Mucosa of gallbladder (tissue), 1 donor: Measurements from ENCODE around the gene XRCC3. TPM values are rescaled to one million over a fixed set of nuclear protein-coding genes. Genes with fewer than 3 reads are reported as not detected.

ENCODE experiments used
- DNase-seq: peaks from one replicate; pipeline ENCODE4 v3.0.0-alpha.2; 2020; ENCODE audit warnings: low spot score
- total RNA-seq: library from RNA; stranded (reverse); gene quantifications from one replicate; pipeline ENCODE4 v1.2.1, GENCODE V29; 2021
- donor health status: DM: no; HTN: no; CAD: no.

XRCC3 gene
- total RNA-seq, 1 donor from 2014 or later: 8.5 TPM

DNA sequence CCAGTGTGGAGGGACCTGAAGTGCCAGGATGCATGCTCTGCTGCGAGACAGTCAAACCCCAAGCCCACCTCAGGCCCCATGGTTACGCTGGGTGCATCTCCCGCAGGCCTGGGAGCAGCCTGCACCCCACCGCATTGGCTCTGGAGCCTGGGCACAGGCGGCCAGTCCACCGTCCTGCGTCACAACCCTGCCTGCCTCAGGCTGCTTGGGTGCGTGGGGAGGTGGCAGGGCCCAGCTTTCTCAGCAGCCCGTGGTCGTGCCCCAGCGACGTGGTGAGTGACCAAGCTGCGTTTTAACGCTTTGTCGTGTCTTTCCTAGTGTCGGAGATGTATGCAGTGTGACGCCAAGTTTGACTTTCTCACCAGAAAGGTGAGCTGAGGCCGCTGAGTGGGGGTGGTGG lies 11.2 kb upstream of the XRCC3 start:
- DNase-seq: no peak

DNA sequence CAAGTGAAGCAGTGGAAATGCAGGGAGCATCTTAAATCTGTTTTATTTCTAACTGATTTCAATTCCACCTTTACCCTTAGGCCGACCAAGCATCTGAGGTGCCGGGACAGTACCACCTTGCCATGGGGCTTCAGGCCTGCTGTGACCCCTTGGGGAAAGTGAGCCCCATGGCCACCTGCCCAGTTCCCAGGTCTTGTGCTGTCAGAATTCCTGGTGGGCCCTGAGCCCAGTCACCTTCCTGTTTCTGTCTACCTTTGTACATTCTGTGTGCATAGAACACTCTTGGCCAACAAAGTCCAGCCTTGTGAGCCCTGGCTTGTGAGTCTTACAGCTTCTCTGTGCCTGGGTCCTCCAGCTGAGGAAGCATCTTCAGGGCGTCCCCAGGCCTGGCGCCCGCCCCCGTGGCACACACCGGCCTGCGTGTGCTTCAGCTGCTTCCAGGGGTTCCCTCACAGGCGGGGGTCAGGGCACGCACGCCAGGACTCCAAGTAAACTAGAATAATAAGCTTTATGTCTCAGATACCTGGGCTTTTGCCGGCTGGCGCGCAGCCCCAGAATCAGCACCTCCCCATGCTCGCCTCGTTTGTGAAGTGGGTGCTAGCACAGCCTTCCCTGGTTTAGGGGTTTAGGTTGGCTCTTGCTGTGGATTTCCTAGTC lies 10.6 kb upstream of the XRCC3 start:
- no peak for DNase-seq

DNA sequence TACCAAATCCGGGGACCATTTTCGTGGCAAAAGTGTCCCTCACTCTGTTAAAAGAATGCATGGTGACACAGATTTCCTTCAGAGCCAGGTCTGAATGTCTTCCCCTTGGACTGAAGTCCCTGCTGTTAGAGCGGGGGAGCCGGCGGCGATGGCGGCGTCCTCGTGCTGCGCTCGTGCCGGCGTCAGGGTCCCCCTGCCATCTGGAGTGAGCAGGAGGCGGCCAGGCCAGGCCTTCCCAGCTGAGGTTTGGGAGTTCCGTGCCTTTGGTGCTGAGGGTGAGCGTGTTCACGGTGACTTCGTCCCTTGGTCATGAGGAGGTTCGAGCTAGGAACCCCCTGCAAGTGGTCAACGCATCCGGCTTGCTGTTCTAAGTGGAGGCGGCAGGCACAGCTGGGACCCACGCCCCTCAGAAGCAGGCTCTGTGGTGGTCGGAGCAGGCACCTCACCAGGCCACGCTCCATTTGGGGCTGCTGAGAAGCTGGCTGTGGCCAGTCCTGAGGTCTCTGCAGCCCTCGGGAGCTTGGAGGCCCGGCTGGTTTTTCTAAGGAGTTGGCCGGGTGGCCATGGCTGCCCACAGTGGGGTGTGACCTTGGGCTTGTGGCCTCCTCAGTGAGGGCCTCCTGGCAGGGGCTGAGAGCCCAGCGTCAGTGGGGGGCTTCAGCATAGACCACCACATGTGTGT lies 9.9 kb upstream of the XRCC3 start:
- no peak for DNase-seq

DNA sequence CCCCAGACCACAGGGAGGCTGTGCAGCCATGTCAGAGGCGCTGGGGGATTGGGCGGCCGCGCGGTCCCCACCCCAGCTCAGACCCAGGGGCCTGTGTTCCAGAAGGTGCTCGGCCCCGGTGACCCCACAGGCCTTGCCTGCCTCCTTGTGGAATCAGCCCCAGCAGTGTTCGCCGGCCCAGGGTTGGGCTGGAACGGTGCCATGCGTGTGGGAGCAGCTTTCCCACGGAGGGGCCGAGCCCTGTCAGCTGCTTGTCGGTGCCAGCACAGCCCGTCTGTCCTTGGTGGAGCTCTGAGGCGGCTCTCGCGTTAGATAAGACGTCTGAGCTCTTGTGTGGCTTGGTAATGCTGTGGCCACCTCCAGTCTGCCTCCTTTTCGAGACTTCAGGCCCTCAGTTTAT lies 8.9 kb upstream of the XRCC3 start:
- DNase-seq: no peak

DNA sequence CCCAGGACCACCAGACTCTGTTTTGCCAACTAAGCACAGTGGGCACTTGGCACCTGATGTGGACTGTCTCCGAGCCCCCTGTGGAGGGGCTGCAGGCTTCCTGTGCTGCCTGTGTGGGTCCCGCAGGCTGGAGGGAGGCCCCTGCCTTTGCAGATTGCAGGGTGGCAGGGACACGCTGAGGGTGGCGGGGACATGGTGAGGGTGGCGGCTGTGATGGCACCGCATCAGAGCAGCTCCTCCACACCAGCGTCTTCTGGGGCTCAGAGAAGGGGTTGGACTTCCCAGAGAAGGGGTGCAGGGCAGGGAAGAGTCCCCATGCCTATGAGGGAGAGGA lies 8.5 kb upstream of the XRCC3 start:
- no peak for DNase-seq

DNA sequence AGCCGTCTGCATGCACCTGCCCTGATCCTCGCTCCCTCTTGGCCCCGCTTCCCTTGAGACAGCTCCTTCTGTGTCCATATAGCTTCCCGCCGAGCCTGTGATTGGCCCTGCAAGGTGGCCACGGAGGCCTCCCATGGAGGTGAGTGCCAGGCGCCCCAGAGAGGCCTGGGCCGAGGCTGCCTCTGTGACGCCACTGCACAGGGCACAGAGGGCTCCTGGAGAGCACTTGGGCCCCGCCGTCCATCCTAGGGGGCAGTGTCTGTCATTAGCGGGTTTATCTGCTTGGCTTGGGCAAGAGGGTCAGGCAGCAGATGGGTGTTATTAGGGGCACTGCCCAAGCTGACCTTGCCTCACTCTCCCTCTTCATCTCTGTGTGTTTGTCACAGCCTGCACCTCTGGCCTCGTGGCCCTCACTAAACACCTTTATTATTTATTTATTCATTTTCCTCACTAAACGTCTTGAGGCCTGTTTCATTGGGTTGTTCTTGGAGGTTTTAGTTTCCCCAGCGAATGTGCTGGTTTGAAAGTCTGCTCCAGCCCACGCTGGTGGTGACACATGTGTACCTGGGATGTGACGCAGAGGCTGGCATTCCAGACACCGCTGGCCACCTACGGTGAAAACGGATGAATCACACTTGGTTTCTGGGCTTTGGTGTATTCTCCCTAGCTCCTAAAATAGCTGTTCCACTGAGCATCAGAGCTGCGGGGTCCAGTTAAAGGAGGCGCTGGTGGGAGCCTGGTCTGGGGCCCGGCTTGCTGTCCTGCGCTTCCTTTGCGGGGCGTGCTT lies 6.3 kb upstream of the XRCC3 start:
- DNase-seq: no peak

DNA sequence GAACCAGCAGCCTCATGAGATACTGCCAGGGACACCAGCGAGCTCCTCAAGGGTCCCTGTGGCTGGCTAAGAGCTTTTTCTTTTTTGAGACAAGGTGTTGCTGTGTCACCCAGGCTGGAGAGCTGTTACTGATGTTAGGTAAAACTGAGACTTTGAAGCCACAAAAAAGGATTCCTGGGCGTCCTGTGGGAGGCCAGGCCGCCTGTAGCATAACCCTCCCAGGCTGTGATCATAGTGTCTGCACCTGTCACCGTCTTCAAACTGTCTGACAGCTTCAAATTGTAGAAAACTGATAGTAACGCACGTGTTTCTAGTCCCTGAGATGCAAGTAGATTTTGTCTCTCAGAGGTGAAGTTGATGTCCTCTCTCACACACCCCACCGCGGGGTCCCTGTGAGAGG lies 4.5 kb upstream of the XRCC3 start:
- no peak for DNase-seq

DNA sequence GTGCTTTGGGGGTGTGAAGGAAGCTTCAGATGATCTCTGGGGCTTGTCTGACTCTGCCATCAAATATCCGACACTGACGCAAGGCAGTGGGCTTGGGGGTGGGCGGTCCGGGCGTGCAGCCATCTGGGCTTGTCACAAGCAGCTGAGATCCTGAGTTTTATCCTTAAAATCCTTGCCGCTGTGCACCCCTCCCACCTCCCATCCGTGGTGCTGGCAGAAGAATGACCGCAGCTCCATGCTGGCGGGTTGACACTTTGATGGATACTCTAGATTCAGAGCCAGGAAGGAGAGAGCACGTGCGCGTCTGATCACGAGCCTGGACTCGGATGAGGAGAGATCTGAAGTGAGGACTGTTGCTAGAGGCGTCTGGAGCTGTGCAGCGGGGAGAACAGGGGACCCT lies 3.3 kb upstream of the XRCC3 start:
- DNase-seq: no peak

DNA sequence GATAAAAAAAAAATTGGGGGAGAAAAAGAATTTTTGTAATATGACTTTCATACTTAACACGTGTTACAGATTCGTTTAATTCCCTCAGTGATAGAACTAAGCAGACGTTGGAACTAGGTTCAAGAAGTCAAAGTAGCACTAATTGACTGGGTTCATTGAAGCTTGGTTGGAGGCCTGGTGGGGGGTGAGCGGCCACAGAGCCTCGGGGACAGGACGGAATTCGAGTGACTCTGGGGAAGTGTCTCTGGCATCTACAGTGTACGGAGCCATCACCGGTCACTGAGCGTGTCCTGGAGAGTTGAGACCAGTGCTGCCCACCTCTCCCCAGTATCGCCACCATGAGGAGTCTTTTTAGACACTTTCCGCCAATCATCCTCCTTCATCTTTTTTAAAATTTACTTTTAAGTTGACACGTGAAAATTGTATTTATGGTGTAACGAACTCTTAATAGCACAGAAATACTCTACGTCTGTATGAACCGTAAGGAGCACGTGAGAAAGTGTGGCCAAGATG lies 1.7 kb upstream of the XRCC3 start:
- DNase-seq: no peak

DNA sequence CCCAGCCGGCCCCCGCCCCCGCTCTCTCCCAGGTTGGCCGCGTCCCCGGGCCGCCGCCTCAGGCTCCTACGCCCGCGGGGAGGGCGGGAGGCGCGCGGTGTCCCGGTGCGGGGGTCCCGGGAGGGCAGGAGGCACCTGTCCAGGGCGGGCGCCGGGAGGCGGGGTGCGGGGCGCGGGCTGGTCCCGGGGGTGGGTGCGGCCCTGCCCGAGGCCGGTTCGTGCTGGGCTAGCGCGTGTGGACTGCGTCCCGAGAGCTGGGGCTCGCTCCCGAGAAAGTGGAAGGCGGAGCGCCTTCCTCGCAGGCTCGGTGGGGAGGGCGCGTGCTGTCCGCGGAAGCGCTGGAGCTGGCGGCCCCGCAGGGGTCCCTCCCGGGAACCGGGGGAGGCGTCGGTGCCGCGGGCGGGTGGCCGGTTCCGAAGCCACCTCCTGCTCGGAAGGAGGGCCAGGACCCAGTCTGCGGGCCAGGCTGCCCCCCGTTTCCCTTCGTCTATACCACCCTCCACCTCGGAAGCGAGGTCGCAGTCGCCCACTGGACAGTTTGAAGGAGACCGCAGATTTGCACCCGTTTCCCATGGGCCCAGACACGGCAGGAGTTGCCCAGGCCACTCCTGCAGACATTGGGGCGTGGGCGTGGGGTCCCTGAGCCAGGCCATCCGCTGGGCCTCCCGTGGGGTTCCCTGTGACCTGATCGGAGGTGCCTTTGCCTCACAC lies 995 bp upstream of the XRCC3 start:
- DNase-seq: no peak

DNA sequence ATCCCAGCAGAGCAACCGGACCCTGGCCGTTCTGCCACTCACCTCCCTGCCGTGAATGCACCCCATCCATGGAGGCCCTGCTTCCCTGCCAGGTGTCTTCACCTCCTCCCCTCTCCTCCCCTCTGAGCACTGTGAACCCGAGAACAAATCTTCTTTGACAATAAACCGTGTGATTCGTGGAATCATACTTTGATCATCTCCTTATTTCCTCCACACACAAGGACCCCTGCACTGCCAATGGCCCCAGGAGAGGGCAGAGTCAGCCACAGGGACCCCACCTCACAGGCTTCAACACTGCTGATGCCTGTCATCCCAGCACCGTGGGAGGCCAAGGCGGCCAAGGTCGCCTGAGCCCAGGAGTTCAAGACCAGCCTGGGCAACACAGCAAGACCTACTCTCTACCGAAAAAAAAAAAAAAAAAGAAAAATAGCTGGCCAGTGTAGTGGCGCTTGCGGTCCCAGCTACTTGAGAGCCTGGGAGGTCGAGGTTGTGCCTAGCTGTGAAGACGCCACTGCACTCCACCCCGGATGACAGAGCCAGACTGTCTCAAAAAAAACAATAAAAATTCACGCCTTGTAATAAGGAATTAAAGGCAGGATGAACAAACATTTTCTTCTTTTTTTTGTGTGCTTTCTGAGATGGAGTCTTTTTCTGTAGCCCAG lies 1.1 kb downstream of the XRCC3 start:
- no peak for DNase-seq

DNA sequence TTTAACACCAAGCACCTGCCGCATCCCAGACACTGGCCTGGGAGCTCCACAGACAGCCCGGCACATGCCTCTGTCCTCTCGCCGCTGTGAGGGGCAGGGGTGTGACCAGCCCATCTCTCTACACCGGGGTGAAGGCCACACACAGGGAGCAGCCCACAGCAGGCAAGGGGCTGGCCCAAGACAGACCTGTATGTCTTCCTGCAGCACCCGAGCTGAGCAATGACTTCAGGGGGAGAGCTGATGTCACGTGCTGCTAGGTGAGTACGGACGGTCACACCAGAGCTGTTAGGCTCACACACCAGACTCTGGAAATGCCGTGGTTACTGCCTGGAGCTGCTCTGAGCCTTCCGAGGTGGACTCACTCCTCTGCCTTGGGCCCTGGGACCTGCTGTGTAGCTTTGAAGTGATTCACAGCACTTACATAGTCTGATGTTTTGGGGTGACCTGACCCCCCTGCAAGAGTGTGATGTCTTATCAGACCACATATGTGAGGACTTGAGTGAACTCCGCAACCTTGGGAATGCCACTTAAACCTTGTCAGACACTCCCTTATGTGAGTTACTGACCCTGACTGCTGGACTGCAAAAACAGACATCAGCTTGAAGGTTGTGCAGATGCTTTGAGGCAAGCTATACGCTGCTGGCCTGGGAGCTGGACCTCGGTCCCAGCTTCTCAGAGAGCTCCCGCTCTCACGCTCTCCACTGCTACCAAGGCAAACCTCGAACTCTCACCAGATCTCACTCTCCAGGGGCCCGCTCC lies 1.8 kb downstream of the XRCC3 start:
- no peak for DNase-seq

DNA sequence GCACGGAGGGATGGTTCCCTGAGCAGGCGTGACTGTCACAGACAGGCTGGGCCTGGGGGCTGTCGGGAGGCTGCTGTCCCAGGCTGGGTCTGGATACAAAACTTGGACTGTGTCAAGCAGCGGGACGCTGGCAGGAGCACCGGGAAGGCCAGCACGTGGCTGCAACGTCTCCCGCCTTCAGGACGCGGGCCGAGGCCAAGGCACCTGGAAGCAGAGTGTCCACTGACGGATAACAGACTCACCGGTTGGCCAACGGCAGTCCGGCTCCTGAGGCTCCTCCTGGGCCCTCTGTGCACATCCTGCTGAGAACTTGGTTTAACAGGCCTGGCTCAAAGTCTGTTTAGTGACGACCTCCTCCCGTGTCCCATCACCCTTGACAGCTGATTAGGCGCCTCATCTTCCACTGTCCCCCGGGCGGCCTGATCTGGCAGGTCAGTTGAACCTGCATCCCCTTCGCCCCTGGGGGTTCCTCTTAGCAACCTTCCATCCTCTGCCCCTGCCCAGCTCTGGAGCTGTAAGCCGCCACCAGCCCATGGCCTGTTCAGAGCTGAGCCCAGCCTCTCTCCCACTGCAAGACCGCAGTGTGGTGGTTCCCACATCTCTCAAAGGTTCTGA lies 2.5 kb downstream of the XRCC3 start:
- DNase-seq: no peak

DNA sequence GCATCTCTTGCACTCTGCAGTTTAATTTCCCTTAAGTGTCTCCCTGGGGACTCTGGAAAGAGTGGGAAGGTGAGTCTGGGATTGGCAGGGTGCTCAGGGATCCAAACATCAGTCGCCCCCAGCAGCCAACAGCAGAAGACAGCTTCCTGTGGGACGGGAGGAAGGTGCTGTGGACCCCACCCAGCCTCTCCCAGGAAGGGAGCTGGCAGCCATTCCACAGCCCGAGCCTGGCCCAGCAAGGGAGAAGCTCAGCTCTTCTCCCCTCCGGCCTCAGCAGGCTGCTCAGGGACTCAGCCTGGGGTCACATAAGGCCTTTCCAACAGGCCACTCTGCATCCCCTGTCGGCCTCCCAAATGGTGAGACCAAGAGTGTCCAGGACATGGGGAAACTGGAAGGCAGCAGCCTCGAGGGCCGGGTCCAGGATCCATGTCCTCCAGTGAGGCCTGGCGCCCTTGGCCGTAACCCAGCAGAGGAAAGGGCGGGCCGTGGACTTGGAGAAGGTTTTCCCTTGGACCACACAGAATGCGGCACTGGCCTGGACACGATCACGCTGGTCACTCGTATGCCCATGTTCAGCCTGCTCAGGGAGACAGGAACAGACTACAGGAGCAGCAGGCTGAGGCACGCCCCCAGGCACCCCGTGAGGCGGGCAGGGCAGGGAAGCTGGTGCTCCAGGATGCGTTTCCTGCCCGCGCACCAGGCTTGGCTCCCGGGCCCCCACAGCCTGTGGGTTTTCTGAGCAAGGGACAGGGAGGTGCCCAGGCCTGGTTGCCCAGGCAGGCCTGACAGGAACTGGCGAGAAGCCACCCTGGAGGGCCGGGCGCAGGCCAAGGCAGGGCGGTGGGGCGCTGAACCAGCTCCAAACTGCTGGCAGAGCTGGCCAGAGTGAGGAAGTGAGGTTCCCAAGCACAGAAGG lies 3.5 kb downstream of the XRCC3 start:
- no peak for DNase-seq

DNA sequence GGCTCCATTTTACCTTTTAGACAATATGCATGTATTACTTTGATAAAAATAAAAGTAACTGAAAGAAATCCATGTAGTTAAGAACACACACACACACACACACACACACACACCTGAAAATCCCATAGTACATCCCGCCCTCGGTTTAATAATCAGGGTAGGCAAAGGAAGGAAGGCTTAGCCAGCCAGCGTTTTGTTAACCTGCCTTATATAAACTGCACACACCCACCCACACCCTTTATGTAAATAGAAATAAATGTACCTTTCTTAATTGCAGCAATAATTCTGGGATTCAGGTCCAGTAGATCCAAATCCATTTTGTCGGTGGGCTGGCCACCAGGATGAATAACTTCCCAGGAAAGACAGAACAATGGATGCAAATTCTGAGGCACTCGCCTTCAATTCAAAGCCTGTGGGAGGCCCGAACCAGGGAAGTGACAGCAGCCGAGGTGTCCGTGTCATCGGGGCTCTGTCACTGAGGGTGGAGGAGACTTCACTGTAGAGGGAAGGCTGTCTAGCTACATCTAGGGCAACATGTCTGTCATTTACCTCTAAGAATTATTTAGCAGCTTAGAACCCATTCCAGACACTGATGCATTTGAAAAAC lies 4.4 kb downstream of the XRCC3 start:
- DNase-seq: no peak

DNA sequence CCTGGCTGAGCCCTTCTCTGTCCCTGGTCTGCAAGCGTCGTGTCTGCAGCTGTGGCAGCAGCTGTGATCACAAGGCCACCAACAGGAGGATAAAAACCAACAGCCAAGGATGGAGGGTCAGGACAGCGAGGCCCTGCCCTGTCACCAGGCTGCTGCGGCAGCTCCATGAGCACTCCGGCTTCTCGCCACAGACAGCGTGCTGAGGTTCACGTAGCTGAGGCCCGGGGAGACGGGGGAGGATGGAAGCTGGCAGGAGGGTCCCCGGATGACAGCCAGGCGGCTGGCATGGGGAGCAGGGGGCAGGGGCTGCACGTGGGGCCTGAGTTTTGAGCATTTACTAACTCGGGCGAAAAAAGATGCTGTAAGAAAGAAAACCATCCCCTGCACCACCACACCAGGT lies 5.4 kb downstream of the XRCC3 start:
- no peak for DNase-seq

DNA sequence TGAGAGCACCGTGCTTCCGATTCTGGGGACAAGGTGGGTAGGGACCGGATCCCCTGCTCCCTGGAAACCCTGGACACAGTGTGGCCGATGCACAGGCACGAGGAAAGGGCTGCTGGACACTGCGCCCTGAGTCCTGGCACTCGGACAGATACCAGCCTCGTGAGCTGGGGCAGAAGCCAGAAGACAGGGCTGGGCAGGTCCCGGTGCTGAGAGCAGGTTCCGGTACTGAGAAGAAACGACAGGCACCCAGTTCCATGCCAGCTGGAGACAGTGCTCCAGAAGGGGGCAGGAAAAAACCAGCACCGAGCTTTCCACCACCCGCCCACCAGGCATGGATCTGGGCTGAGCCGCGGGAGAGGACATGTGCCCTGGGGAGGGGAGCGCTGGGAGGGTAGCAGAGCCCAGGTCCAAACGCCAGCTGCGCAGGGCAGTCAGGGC lies 6.5 kb downstream of the XRCC3 start:
- DNase-seq: no peak

DNA sequence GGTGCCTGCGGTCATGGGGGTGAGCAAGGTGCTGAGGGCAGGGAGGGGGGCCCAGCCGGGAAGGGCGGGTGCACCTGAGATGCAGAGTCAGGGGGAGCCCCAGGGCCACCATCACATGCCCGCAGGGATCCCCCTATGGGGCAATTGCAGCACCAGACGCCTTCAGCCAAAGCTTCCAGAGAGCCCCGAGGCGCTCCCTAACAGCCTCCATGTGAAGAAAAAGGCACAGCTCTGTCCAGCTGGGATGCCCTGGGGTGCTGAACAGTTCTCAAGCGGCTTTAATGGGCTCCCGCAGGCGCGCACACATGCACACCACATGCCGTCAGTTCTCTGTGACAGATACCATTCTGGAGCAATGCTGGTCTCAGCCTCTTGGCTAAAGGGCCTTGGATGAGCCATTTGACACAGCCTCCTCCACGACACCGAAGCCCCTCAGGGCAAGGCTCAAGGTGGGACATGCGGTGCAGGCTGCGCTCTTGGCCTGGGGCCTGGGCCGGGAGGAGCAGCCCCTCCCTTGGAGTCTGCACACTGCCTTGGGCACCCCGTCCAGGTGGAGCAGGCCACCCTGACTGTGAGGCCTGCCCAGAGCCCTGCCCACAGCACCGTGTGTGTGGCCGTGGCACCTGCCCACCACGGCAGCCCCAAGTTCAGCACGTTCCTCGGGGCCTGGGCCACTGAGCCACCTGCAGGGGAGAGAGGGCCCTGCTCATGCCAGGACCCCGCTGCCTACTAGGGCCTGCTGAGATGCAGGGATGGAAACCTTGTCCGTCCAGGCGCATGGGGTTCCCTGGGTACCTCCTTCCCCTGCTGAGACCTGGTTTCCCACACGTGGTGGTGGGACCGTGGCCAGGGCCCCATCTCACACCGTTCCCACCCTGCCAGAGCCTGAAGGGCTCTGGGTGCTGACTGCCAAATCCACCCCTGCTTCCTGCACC lies 7.7 kb downstream of the XRCC3 start:
- no peak for DNase-seq
